Sciatic nerve (tissue), 2 donors: ENCODE data around the gene C1orf167. TPM values are rescaled to one million over a fixed set of nuclear protein-coding genes. Genes with fewer than 3 reads are reported as not detected.
A peak's percentile ranks its signal among the peaks of the same experiment; 100 is the strongest.

Experiments
- ATAC-seq: fragments of 200-7000 bp; cut with Tn5 transposase; one replicate; pipeline ENCODE4 v1.9.1; 2020; ENCODE audit warnings: mild to moderate bottlenecking, moderate library complexity
- DNase-seq: peaks from one replicate; pipeline ENCODE4 v3.0.0-alpha.2; 2020; ENCODE audit warnings: low spot score
- intact Hi-C: fragments of 100-400 bp; cut with DNase I; formaldehyde crosslinking; loops from one replicate; pipeline ENCODE4 v1.14.2; 2022
- total RNA-seq: library from RNA; stranded (reverse); fragmentation: NEBNext Ultra II Directional; extraction: Animal tissue kit (Norgen Biotek cat#: 25700); gene quantifications from one replicate; pipeline ENCODE4 v1.2.1, GENCODE V29; 2021
- donor health status: DM: no; HTN: no; CAD: no.
- donor health status: DM: no; HTN: no; CAD: no.

The C1orf167 gene
- total RNA-seq, 1 donor from 2014 or later = 4.1 TPM

DNA sequence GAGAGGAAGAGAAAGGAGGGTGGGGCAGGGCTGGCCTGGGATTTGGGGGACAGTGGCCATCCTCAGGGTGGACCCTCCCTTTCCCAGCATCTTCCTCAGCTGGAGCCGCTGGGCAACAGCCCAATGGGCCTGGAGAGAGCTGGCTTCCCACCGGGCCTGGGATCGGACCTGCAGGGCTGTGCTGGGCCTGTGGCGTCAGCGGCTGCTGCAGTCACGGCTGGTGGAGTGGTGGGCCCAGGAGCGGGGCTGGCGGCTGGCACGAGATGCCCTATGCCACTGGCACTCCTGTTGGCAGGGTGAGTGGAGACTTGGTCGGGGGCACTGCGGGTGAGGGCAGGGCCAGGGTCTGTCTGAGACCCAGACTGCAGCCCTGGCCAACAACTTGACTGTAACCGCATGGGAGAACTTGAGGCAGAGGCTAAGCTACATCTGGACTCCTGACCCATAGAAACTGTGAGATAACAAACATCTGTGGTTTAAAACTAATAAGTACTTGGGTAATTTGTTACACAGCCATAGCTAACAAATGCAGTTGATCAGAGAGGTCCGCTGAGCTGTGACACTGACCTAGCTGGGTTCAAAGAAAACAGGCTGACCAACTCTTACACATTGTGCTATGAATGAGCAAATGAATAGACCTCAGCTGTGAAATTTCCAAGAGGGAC is 17.9 kb downstream of the C1orf167 start:
- ATAC-seq (no peak), DNase-seq (no peak)
- intact Hi-C loops = loop anchor here (10.0 kb wide), 1 partner anchor 45 kb away; the partner anchor contains the start of gene AGTRAP

DNA sequence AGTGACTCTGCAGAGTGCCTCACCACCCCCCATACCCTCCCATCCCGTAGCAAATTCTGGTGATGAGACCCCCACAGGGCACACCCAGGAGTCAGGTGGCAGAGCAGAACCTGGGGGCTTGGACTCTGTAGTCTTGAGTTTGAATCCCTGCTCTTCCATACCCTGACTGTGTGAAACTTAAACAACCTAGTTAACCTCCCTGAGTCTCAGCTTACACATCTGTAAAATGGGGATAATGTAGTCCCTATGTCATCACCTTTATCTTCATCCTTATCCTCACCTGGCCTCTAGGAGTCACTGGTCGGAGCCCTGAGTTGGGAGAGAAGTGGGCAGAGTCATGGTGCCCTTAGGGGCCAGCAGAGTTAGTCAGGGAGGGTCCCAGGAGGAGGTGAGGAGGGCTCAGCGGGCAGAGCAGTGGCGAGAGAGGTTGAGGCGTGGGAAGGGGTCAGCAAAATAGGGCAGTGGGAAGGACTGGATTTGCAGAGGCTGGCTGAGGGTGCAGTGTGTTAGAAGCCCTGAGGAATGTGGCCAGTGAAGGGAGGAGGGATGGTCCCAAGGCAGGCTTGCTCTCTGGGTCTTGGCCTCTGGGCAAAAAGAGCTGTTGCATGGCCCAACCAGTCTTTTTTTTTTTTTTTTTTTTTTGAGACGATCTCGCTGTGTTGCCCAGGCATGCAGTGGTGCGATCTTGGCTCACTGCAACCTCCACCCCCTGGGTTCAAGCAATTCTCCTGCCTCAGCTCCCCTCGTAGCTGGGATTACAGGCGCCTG is 18.6 kb downstream of the C1orf167 start:
- DNase-seq = no peak
- no peak for ATAC-seq
- intact Hi-C loops = loop anchor here (10.0 kb wide), 1 partner anchor 46 kb away; the partner anchor contains the start of gene AGTRAP

DNA sequence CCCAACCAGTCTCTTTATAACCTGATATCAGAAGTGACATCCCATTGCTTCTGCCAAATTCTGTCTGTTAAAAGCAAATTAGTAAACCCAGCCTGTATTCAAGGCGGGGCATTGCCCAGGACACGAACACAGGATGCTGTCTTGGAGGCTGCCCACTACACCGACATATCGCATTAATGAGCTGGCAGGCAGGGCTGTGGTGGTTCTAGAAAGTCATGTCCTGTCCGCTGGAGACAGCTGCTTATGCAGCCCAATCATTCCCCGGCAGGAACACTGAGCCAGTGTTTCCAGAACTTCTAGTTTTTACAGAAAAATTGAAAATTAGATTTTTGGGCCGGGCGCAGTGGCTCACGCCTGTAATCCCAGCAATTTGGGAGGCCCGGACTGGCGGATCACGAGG is 19.3 kb downstream of the C1orf167 start:
- ATAC-seq (no peak), DNase-seq (no peak)
- intact Hi-C loops = loop anchor here (10.0 kb wide), 1 partner anchor 46 kb away; the partner anchor contains the start of gene AGTRAP

DNA sequence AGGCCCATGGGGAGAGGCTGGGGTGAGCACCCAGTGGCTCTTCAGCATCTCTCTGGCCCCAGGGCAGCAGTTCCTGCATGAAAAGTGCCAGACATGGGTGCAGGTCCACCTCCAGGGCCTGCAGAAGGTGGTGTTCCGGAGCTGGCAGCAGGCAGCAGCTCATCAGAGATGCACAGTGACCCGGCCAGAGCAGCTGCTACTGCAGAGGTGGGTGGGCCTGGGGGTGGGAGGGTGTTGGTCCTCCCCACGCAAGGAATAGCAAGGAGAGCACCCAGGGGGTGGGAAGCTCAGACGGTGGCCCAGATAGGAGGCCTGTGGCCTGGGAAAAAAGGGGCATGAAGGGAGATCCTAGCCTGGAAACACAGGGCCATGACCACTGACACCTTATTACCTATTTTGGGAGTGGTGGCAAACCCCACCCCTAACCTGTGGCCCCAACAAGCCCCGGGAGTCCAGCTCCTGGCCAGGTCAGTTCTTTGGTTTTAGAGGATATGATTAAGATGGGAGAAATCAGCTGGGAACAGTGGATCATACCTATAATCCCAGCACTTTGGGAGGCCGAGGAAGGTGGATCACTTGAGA is 20.2 kb downstream of the C1orf167 start:
- DNase-seq (no peak), ATAC-seq (no peak)
- intact Hi-C loops = loop anchor here (10.0 kb wide), 1 partner anchor 47 kb away; the partner anchor contains the start of gene AGTRAP

DNA sequence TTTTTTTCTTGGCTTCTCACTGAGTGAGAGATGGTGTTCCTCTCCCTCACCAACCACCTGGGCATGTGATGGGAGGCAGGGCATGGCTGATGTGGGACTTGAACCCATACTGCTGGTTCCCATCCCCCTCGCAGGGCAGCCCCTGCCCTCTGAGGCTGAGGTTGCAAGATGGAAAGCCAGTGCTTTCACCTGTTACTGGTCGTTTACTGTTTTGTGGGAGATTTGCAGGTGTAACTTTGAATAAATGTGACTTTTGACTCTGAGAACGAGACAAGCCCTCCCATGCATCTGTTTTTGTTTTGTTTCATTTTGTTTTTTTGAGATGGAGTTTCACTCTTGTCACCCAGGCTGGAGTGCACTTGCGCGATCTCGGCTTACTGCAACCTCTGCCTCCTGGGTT is 21.6 kb downstream of the C1orf167 start:
- intact Hi-C loops = loop anchor here (10.0 kb wide), 1 partner anchor 49 kb away; the partner anchor contains the start of gene AGTRAP
- no peak for DNase-seq
- ATAC-seq = no peak

DNA sequence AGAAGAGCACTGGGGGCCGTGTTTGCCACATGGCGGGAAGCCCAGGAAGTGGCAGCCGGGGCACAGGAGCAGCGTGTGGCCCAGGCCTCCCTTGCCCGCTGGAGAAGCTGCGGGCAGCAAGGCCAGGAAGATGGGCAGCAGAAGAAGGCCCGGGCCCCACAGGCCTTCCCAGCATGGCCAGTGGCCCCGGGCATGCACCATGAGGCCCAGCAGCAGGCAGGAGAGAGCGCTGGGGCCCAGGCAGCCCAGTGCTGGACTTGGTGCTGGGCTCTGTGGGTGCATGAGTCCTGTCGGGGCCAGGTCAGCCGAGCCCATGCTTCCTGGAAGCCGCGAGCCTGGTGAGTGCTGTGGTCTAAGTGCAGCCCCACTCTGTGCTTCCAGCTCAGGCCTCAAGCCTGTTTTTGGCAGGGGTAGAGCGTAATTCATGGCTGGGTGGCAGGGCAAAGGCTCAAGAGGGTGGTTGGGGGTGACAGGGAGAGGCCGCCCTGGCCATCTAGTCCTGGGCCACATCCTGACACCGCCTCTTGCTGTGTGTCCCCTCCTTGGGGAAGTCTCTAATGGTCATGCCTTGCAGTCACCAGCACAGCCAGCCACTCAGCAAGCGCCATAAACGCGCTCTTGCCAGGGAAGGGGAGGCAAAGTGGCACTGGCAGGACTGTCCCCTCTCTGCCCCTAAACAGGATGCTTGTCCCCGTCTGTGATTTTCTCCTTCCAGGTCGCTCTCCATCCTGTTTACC is 22.4 kb downstream of the C1orf167 start:
- intact Hi-C loops = loop anchor here (10.0 kb wide), 1 partner anchor 50 kb away; the partner anchor contains the start of gene AGTRAP
- DNase-seq (no peak), ATAC-seq (no peak)

DNA sequence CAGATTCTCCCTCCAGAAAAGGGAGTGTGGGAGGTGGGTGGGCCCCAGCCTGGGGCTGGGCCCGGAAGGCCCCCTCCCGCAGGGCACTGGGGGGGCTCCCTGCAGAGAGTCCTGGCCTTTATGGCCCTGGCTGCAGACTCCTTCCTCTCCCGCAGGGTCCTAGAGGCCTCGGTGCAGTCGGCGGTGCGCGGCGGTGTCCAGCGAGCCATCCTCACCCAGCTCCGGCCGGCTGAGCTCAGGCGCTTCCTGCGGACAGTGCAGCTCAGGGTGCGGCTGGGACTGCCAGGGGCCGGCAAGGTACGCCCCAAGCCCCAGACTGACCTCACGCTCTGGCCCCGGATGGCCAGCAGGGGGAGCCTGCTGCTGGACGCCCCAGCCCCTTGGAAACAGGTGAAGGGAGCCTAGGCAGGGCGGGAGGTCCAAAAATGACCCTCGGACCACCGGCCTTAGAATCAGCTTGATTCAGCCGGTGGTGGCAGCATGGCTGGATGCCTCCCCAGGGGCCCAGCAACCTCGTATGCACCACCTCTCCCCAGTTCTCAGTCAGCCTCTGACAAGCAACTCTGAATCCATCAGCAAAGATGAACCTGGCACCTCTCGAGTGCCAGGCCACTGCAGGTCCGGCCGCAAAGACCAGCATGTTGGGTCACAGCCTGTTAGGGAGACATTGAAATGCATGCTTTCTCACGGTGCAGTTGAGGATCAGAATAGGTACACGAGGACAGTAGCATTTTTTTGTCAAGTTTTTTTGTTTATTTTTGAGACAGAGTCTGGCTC is 23.2 kb downstream of the C1orf167 start:
- intact Hi-C loops = loop anchor here (10.0 kb wide), 1 partner anchor 50 kb away; the partner anchor contains the start of gene AGTRAP
- DNase-seq = peak; percentile 86
- peak; percentile 54 for ATAC-seq

DNA sequence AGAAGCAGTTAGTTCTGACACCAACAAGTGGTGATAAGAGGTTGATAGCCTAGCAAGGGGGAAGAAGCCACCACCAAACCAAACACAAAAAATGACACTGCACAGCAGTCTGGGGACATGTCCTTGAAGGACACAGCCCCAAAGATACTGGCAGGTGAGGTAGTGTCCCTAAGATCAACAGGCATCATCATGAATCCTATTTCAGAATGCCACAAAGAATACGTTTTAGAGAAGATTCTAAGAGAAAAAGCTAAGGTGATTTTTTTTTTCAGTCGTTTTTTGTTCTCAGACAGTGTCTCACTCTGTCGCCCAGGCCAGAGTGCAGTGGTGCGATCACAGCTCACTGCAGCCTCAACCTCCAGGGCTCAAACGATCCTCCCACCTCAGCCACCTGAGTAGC is 24.2 kb downstream of the C1orf167 start:
- ATAC-seq = no peak
- intact Hi-C loops = loop anchor here (10.0 kb wide), 1 partner anchor 51 kb away; the partner anchor contains the start of gene AGTRAP

DNA sequence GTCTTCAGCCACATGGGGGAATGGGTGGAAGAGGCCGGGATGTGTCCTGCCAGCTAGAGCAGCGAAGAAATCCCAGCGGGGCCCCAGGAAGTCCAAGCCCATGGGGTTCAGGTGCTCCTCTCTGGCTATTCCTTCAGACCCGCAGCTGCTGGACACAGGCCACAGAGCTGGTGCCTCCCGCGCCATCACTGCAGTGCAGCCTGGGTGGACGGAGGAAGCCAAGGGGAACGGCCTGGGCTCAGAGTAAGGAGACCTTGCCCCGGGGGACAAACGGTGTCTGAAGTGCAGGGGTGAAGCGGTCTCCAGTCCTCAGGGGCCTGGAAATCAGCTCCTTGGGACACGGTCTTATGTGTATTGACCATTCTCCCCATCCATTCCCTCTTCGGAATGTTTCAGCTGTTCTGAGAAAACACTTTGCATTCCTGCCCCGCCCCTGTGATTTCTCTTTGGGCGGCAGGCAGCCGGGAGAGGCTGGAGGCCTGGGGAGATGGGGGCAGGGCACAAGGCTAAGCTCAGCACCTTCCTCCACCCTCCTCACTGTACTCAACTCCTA is 25.3 kb downstream of the C1orf167 start:
- DNase-seq (no peak), ATAC-seq (peak; percentile 57)
- intact Hi-C loops = loop anchor here (10.0 kb wide), 1 partner anchor 53 kb away; the partner anchor contains the start of gene AGTRAP

More for the DNA sequence above, 24.2 kb downstream of the C1orf167 start:
- no peak for DNase-seq

DNA sequence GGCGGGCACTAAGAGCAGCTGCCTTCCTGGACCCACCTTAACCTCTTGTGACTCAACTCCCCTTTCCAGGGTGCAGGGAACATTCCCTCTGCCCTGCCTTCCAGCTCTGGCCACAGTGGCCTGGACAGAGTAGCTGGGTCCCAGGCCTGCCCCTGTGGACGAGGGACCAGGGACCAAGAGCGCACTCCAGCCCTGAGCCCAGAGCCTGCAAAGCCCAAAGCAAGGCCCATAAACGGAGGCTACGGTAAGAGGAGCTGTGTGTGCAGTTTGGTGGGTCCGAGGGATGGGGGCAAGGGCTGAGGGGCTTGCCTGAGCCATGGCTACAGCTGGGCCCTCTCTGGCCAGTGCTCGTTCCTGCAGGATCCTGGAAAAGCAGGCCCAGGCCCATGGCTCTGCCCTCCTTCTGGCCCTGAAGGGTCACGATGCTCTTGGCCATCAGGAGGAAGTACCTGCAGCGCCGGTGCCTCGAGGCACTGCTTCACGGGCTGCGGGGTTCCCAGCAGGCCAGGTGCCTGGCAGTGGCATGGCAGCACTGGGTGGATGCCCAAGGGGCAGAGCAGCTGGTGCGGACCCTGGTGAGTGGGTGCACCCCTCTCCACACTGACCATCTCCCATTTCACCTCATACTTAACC is 25.9 kb downstream of the C1orf167 start:
- ATAC-seq = no peak
- intact Hi-C loops = loop anchor here (10.0 kb wide), 1 partner anchor 53 kb away; the partner anchor contains the start of gene AGTRAP
- no peak for DNase-seq

DNA sequence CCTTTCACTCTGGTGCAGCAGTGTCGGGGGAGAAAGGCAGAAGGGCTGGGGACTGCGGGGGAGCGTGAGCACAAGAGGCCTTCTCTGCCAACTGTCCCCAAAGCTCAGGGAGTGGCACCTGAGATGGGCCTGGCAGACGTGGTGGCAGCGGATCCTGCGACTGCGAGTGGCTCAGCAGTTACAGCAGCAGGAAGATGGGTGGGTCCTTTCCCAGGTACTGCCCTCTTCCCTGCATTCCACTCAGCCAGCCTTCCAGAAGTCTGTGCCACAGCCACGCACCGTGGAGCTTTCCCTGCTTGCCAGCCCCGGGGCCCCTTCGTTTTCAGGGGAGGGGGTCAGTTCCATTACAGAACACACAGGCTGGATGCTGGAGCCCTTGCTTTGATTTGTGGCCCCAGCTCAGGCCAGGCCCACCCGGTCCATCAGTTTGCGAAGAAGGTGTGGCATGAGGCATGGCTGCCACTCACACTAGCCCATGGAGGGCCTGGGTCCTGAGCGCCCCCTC is 26.6 kb downstream of the C1orf167 start:
- intact Hi-C loops = loop anchor here (10.0 kb wide), 1 partner anchor 54 kb away; the partner anchor contains the start of gene AGTRAP
- no peak for ATAC-seq
- DNase-seq = no peak

DNA sequence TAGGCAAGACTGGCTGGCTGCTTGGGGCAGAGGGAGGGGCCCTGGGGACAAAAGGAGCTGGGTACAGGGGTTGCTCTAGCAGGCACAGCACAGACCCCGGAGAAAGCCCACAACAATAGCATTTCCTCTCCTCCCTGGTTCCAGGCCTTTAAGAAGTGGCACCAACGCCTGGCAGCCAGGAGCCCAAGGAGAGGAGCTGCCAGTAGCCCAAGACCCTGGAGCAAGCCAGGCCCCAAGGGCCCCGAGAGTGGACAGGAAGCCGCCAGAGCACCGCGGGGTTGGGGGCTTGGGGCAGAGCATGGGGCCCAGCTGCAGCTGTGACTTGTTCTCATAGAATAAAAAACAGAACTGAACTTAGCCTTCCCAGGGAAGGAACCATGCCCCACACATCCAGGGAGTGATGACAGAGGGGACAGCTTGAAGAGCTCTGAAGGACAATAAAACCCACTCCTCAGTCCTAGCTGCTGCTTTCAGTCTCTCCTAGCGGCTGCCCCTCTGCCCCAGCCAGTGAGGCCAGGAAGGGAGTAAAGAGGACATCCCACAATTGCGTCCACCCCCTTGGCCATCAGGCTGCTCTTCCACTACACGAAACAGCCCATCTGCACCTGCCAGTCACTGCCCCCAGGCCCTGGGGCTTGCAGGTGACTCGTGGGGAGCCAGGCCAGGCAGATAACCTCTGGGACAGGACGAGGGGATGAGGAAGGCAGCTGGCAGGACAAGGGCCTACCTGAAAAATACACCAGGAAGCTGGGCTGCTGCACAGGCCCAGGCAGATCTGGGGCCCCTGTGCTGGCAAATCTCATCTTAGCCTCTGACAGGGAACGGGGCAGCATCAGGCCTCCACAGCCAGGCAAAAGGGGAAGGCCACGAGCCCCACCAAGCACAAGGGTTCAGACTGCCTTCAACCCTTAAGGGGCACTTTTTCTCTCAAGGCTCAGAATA is 27.4 kb downstream of the C1orf167 start:
- intact Hi-C loops = loop anchor here (10.0 kb wide), 1 partner anchor 55 kb away; the partner anchor contains the start of gene AGTRAP
- DNase-seq (no peak), ATAC-seq (no peak)

DNA sequence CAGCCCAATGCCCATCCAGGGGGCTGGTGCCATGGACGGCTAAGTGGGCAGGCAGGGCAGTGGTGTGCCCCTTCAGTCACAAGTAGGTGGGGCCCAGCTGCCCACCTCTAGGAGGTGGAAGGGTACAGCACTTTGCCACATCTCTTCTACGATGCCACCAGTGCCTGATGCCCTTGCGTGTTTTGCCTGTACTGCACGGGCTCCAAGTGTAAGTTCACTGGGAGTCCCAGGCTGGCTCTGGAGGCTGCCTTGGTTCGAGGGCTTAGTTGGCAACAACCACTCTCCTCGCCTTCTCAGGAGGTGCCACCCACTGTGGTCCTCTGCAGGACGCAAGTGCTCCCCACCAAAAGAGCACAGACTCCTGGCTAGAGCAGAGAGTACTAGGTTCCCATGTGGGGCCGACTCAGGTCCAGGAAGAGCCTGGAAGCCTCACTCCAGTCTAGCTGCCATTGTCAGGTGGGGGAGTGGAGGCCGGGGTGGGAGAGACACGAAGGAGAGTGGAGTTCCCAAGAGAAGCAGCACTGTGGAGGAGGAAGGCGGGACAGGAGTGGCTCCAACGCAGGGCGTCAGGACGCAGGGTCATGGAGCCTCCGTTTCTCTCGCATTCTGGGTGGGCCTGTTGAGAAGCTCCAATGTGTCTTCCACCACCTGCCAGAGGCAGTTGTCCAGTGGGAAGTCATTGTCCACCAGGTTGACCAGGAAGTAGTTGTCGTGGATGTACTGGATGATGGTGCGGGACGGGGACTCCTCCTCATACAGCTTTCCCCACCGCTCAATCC is 28.3 kb downstream of the C1orf167 start:
- ATAC-seq = peak; percentile 0
- no peak for DNase-seq
- intact Hi-C loops = no loop called here

DNA sequence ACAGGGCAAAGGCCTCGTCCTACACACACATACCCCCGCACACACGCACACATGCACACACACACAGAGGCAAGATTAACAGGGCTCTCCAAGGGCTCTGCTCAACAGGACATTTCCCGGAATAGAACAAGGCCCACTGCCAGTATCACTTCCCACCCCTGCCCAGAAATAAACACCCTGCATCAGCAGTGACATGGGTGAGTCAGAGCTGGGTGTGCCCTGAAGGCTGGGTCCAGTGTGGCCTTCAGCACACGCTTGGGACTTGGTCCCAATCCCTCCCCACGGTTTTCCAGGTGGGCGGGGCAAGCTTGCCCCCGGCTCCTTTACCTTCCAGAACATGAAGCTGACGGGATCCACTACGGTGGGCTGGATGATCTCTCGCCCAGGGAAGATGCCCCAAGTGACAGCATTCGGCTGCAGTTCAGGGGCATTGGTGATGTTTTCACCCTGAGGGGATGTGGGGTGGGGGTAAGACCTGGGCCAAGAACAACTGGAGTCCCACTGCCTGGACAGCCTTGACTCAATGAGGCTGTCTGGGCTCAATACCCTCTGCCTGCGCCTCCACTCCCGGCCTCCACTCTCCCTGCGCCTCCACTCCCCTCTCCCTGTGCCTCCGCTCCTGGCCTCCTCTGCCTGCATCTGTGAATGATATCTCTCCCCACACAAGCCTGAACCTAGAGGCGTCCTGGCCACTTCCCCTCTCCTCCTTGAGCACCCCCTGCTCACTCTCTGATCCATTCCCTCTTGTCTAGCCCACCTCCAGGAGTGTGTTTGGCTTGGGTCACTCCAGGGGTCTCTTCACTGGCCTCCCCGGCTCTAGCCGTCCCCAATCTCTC is 29.1 kb downstream of the C1orf167 start:
- intact Hi-C loops = no loop called here
- ATAC-seq (peak; percentile 90), DNase-seq (peak; percentile 92)
